A549 (cell line): ENCODE measurements around the gene PHIP. TPM values are rescaled to one million over a fixed set of nuclear protein-coding genes. Genes with fewer than 3 reads are reported as not detected.
A peak's percentile ranks its signal among the peaks of the same experiment; 100 is the strongest.

Experiments used
- ATAC-seq, 2 experiments: fragments of 200-7000 bp in 1 of 2; fragments of >200 bp in 1 of 2; cut with Nextera tagmentation in 1 of 2; cut with Tn5 transposase in 1 of 2; 3 replicates each; pipeline versions ENCODE4 v1.8.0 to v1.9.1; 2018 to 2020; ENCODE audit warnings: mild to moderate bottlenecking in 1 of 2, moderate library complexity in 1 of 2
- CTCF ChIA-PET: fragments of 300-600 bp; sonication (Branson Sonifier 250); formaldehyde crosslinking; extraction: SDS; loops from one replicate; lab custom pipeline; 2021; ENCODE audit warnings: antibody characterized with exemption, inconsistent platforms; lab: Yijun Ruan, JAX
- POLR2A ChIA-PET: fragments of 350-600 bp; formaldehyde crosslinking; extraction: SDS; loops from one replicate; lab custom pipeline; 2021; ENCODE audit warnings: antibody characterized with exemption, inconsistent platforms; lab: Yijun Ruan, JAX
- DNase-seq, 2 experiments: peaks; one replicate each; pipeline versions ENCODE4 v3.0.0 to v3.0.0-alpha.2; 2011 to 2016; ENCODE audit warnings: low read depth in 1 of 2, low spot score in 1 of 2
- FAIRE-seq: peaks from 2 replicates; lab custom pipeline; 2011; peaks lifted over from hg19 to GRCh38; lab: Jason Lieb, UNC
- H3K27ac ChIP-seq, 2 experiments: fragments of >200 bp; sonication (Bioruptor Twin); formaldehyde crosslinking; 3 replicates each; pipeline ENCODE4 v1.5.1; 2016 to 2017
- H3K4me1 ChIP-seq: fragments of >200 bp; sonication (Bioruptor Twin); formaldehyde crosslinking; 3 replicates; pipeline ENCODE4 v1.6.1; 2016
- H3K4me2 ChIP-seq: fragments of >200 bp; sonication (Bioruptor Twin); formaldehyde crosslinking; 3 replicates; pipeline ENCODE4 v1.6.1; 2016
- H3K4me3 ChIP-seq: fragments of >200 bp; sonication (Bioruptor Twin); formaldehyde crosslinking; 3 replicates; pipeline ENCODE4 v1.5.1; 2016
- H3K9me3 ChIP-seq: fragments of >200 bp; sonication (Bioruptor Twin); formaldehyde crosslinking; 3 replicates; pipeline ENCODE4 v1.6.1; 2016
- ATOH8 ChIP-seq: fragments of 250-450 bp; sonication (Bioruptor Pico); IDR thresholded peaks from 2 replicates; pipeline ENCODE4 v1.5.0; 2020; ENCODE audit warnings: low read depth, mild to moderate bottlenecking, moderate library complexity
- BCL3 ChIP-seq: fragments of >200 bp; sonication (Bioruptor Twin); formaldehyde crosslinking; IDR thresholded peaks from 3 replicates; pipeline ENCODE4 v1.6.1; 2016
- CHD2 ChIP-seq: fragments of 150-350 bp; IDR thresholded peaks from 2 replicates; pipeline ENCODE4 v1.6.1; 2014; ENCODE audit warnings: low read length; ENCODE audit not compliant: partially characterized antibody
- EHMT2 ChIP-seq: fragments of 200-600 bp; sonication (generic); IDR thresholded peaks from 2 replicates; pipeline ENCODE4 v1.6.1; 2016; ENCODE audit warnings: antibody characterized with exemption, low read depth, mild to moderate bottlenecking, moderate library complexity
- ELK1 ChIP-seq: fragments of 150-350 bp; IDR thresholded peaks from 2 replicates; pipeline ENCODE4 v1.6.1; 2014; ENCODE audit warnings: low read depth, mild to moderate bottlenecking, low read length
- FOXS1 ChIP-seq: fragments of 250-450 bp; sonication (Bioruptor Pico); IDR thresholded peaks from 2 replicates; pipeline ENCODE4 v1.5.0; 2020; ENCODE audit warnings: mild to moderate bottlenecking, moderate library complexity
- HES2 ChIP-seq: fragments of >200 bp; sonication (Bioruptor Twin); formaldehyde crosslinking; IDR thresholded peaks from 2 replicates; pipeline ENCODE4 v1.6.1; 2016
- HMGXB4 ChIP-seq: fragments of 250-450 bp; sonication (Bioruptor Pico); IDR thresholded peaks from 2 replicates; pipeline ENCODE4 v1.5.0; 2021; ENCODE audit warnings: mild to moderate bottlenecking, moderate library complexity, borderline replicate concordance
- HOXA7 ChIP-seq: fragments of 250-450 bp; sonication (Bioruptor Pico); IDR thresholded peaks from 2 replicates; pipeline ENCODE4 v1.5.0; 2020; ENCODE audit warnings: mild to moderate bottlenecking, moderate library complexity
- HOXB5 ChIP-seq: fragments of 250-450 bp; sonication (Bioruptor Pico); IDR thresholded peaks from 2 replicates; pipeline ENCODE4 v1.5.0; 2020; ENCODE audit warnings: mild to moderate bottlenecking, moderate library complexity
- JUNB ChIP-seq: fragments of >200 bp; sonication (Bioruptor Twin); formaldehyde crosslinking; IDR thresholded peaks from 2 replicates; pipeline ENCODE4 v1.6.1; 2016
- KDM1A ChIP-seq: fragments of 200-600 bp; sonication (generic); IDR thresholded peaks from 2 replicates; pipeline ENCODE4 v1.6.1; 2016; ENCODE audit warnings: low read depth, mild to moderate bottlenecking
- KDM5A ChIP-seq: fragments of 200-600 bp; sonication (generic); IDR thresholded peaks from 2 replicates; pipeline ENCODE4 v1.6.1; 2016; ENCODE audit warnings: antibody characterized with exemption, mild to moderate bottlenecking
- MAFK ChIP-seq: fragments of 450-650 bp; IDR thresholded peaks from 2 replicates; pipeline ENCODE4 v1.6.1; 2014; ENCODE audit not compliant: partially characterized antibody
- MAX ChIP-seq: IDR thresholded peaks from 2 replicates; pipeline ENCODE4 v1.6.1; 2012
- MAZ ChIP-seq: fragments of 150-350 bp; IDR thresholded peaks from 2 replicates; pipeline ENCODE4 v1.6.1; 2014; ENCODE audit warnings: antibody characterized with exemption, low read depth, low read length, borderline replicate concordance
- NPAS2 ChIP-seq: fragments of 250-450 bp; sonication (Bioruptor Pico); IDR thresholded peaks from 2 replicates; pipeline ENCODE4 v1.8.0; 2022; ENCODE audit warnings: mild to moderate bottlenecking, moderate library complexity, borderline replicate concordance
- POLR2A ChIP-seq: IDR thresholded peaks from 2 replicates; pipeline ENCODE4 v1.6.1; 2012; ENCODE audit warnings: mild to moderate bottlenecking, low read length
- POLR2AphosphoS2 ChIP-seq: conservative IDR thresholded peaks from 2 replicates; pipeline ENCODE4 v1.6.1; 2012; ENCODE audit warnings: low read length, improper control_type of control experiment, inconsistent platforms
- RCOR1 ChIP-seq: fragments of 150-350 bp; IDR thresholded peaks from 2 replicates; pipeline ENCODE4 v1.6.1; 2014; ENCODE audit warnings: antibody characterized with exemption, low read length, low read depth
- REST ChIP-seq: fragments of 200-600 bp; sonication (generic); IDR thresholded peaks from 2 replicates; pipeline ENCODE4 v1.6.1; 2016; ENCODE audit warnings: antibody characterized with exemption, mild to moderate bottlenecking, moderate library complexity
- RFX5 ChIP-seq: fragments of 450-650 bp; IDR thresholded peaks from 2 replicates; pipeline ENCODE4 v1.7.1; 2014; ENCODE audit warnings: antibody characterized with exemption, mild to moderate bottlenecking, moderate library complexity
- SMC3 ChIP-seq: fragments of >200 bp; sonication (Bioruptor Twin); formaldehyde crosslinking; IDR thresholded peaks from 3 replicates; pipeline ENCODE4 v1.6.1; 2018; ENCODE audit warnings: inconsistent platforms
- SREBF2 ChIP-seq: fragments of 450-650 bp; IDR thresholded peaks from 2 replicates; pipeline ENCODE4 v1.6.1; 2014; ENCODE audit warnings: mild to moderate bottlenecking, moderate library complexity
- TP53 ChIP-seq: fragments of 250-450 bp; sonication (Bioruptor Pico); IDR thresholded peaks from 2 replicates; pipeline ENCODE4 v1.5.0; 2021; ENCODE audit warnings: mild to moderate bottlenecking, moderate library complexity
- ZC3H11A ChIP-seq: fragments of 450-650 bp; IDR thresholded peaks from 2 replicates; pipeline ENCODE4 v1.6.1; 2014; ENCODE audit warnings: antibody characterized with exemption, mild to moderate bottlenecking
- ZFP36 ChIP-seq: fragments of 450-650 bp; IDR thresholded peaks from 2 replicates; pipeline ENCODE4 v1.6.1; 2014; ENCODE audit warnings: borderline replicate concordance; ENCODE audit not compliant: partially characterized antibody
- ZNF302 ChIP-seq: fragments of 250-450 bp; sonication (Bioruptor Pico); IDR thresholded peaks from 2 replicates; pipeline ENCODE4 v1.9.0; 2021; ENCODE audit warnings: inconsistent platforms, mild to moderate bottlenecking, moderate library complexity
- WGBS: methylation state at CpG from one replicate; pipeline ENCODE4 v1.1.6; 2017; ENCODE audit errors: missing lambda C conversion rate; 5-methylcytosine and 5-hydroxymethylcytosine counted together
- polyA plus RNA-seq, 4 experiments: library from polyadenylated mRNA; depleted of rRNA in 3 of 4; stranded (reverse); fragments of >200 nt; fragmentation: RNase III in 1 of 4; extraction: RNeasy Plus Mini Kit Qiagen cat#74134 plus additional on column Dnase treatment in 1 of 4; gene quantifications; 2 replicates in 3 of 4; 3 replicates in 1 of 4; pipeline ENCODE4 v1.2.3, GENCODE V29; 2011 to 2017

PHIP gene
- polyA plus RNA-seq, 2 of the 4 experiments (the other 2 are of a cell fraction), result 7.2 to 14.9 TPM

GRCh38 chr6:79076160-79076559 lies 1.9 kb downstream of the PHIP start:
- TF ChIP-seq HOXB5 (no peak), RFX5 (no peak), SMC3 (no peak), TP53 (no peak), MAX (no peak), FOXS1 (CRISPR knock-in tag) (no peak), HOXA7 (CRISPR knock-in tag) (no peak), KDM5A (no peak), HES2 (no peak), CHD2 (no peak), SREBF2 (no peak), HMGXB4 (CRISPR knock-in tag) (no peak), POLR2AphosphoS2 (no peak), ZC3H11A (no peak), JUNB (no peak), RCOR1 (no peak), POLR2A (no peak), ZNF302 (CRISPR knock-in tag) (no peak), ELK1 (no peak), KDM1A (no peak)
- Histone ChIP-seq H3K27ac (peak overlapping the region; percentile 56 to 67), H3K9me3 (no peaks in the 10 kb centered on the region), H3K4me1 (peaks cover 11% of the 10 kb centered on the region; the same call in 2 of the 3 replicates), H3K4me3 (peak overlapping the region; percentile 89), H3K4me2 (peak overlapping the region; percentile 77)
- DNase-seq (no peak), FAIRE-seq (no peak), ATAC-seq (no peak)
- ChIA-PET POLR2A (no interaction called here), CTCF (no interaction called here)
- 21% methylated on average over 5 of the region's 5 CpGs for WGBS

- FAIRE-seq (no peak), ATAC-seq (no peak), DNase-seq (no peak)
- 93% methylated on average over 1 of the region's 1 CpG for whole genome bisulfite sequencing
- H3K9me3 ChIP-seq, result no peaks in the 10 kb centered on the region
- no peak overlapping the region for H3K27ac ChIP-seq
- peaks cover 11% of the 10 kb centered on the region; the same call in 2 of the 3 replicates for H3K4me1 ChIP-seq
- CTCF ChIA-PET, result no interaction called here
- H3K4me2 ChIP-seq, result no peak overlapping the region
- POLR2A ChIA-PET, result no interaction called here
- H3K4me3 ChIP-seq, result no peak overlapping the region
- TF ChIP-seq MAX (no peak), REST (no peak), ZC3H11A (no peak), TP53 (no peak), MAZ (no peak), ATOH8 (CRISPR knock-in tag) (no peak), ZFP36 (no peak), BCL3 (no peak), RCOR1 (no peak), MAFK (no peak), EHMT2 (no peak), NPAS2 (CRISPR knock-in tag) (no peak), SMC3 (no peak)
- TF ChIP-seq, all 56 proteins: peak for 0
Measured at GRCh38 chr6:79073888-79074287, 4.2 kb downstream of the PHIP start.
